Esophagus muscularis mucosa (tissue), 4 donors: ENCODE measurements around the gene DBN1. TPM values are rescaled to one million over a fixed set of nuclear protein-coding genes. Genes with fewer than 3 reads are reported as not detected.
"Not testable (repeated sequence)": the region's sequence is repeated elsewhere in the genome, so short reads cannot be mapped to it uniquely, and the experiment has no call there.

Experiments
- DNase-seq: peaks from one replicate; pipeline ENCODE4 v3.0.0-alpha.2; 2017; ENCODE audit errors: extremely low spot score
- H3K27ac ChIP-seq, 4 donors: fragments of 200-600 bp; sonication (generic); replicated peaks in 1 of 4; 1 replicate in 3 of 4; 2 replicates in 1 of 4; pipeline ENCODE4 v1.5.1; 2016 to 2019; ENCODE audit warnings: mild to moderate bottlenecking in 1 of 4
- H3K27me3 ChIP-seq, 4 donors: fragments of 200-600 bp; sonication (generic); one replicate each; pipeline versions ENCODE4 v1.5.1 to v1.6.0; 2016 to 2019
- H3K36me3 ChIP-seq, 4 donors: fragments of 200-600 bp; sonication (generic); one replicate each; pipeline ENCODE4 v1.5.1; 2016 to 2019
- H3K4me1 ChIP-seq, 4 donors: fragments of 200-600 bp; sonication (generic); one replicate each; pipeline ENCODE4 v1.5.1; 2016 to 2019
- H3K4me3 ChIP-seq, 4 donors: fragments of 200-600 bp; sonication (generic); 1 replicate in 2 of 4; 2 replicates in 2 of 4; pipeline ENCODE4 v1.5.1; 2016 to 2019; ENCODE audit warnings: mild to moderate bottlenecking in 4 of 4, moderate library complexity in 1 of 4
- H3K9me3 ChIP-seq, 4 donors: fragments of 200-600 bp; sonication (generic); 1 replicate in 3 of 4; 2 replicates in 1 of 4; pipeline ENCODE4 v1.5.1; 2016 to 2019
- EP300 ChIP-seq: sonication (generic); formaldehyde crosslinking; IDR thresholded peaks from one replicate; pipeline ENCODE4 v1.6.1; 2017; ENCODE audit warnings: antibody characterized with exemption
- POLR2A ChIP-seq: fragments of 450-650 bp; IDR thresholded peaks from one replicate; pipeline ENCODE4 v1.6.1; 2017; ENCODE audit warnings: antibody characterized with exemption, moderate library complexity, mild to moderate bottlenecking, low read depth
- POLR2AphosphoS5 ChIP-seq, 2 donors: sonication (generic); formaldehyde crosslinking; IDR thresholded peaks; one replicate each; pipeline ENCODE4 v1.6.1; 2017; ENCODE audit warnings: antibody characterized with exemption in 2 of 2
- WGBS: methylation state at CpG from one replicate; pipeline ENCODE4 v1.1.5; 2018; 5-methylcytosine and 5-hydroxymethylcytosine counted together
- intact Hi-C: fragments of 100-400 bp; cut with DNase I; formaldehyde crosslinking; loops from one replicate; pipeline ENCODE4 v1.15.1; 2023
- total RNA-seq, 4 donors: library from RNA; depleted of rRNA; stranded (reverse); fragments of >200 nt; gene quantifications; one replicate each; pipeline versions ENCODE4 v1.1.0 to v1.2.1, GENCODE V29; 2016
- TF ChIP-seq, protein P1 (sequence below), 3 experiments: fragments of 200-600 bp in 2 of 3; fragments of 450-650 bp in 1 of 3; sonication (generic) in 2 of 3; IDR thresholded peaks; one replicate each; pipeline ENCODE4 v1.5.1; 2017 to 2019; ENCODE audit warnings: antibody characterized with exemption in 3 of 3, mild to moderate bottlenecking in 2 of 3, moderate library complexity in 1 of 3

The DBN1 gene
- total RNA-seq, 4 donors from 2014 or later: 92.2 to 160 (median 130) TPM

DNA sequence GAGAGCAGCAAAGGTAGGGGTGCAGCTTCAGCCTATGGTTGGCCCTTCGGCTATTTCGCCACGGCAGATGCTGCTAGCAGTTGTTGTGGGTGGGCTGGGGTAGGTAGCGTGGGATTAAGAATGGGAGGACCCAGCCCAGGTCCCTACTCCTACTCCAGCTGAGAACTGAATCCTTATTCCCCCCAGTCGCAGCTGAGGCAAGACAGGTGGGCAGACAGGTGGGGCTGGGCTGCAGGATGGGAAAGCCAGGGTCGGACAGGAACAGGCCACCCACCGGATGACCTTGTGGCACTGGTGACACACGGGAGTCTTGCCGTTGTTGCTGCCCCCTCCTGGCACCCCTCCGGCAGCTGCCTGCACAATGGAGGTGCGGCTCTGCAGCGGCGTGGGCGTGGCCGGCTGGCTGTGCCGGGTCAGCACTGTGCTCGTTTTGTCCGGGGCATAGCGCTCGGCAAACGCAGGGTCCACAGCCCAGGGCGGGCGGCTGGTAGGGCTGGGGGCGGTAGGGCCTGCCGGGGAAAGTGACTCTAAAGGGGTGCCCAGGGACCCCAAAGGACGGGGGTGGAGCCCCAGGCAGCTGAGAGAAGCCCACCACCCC lies 15.8 kb upstream of the DBN1 start:
- peak in 1 of 2 donors; percentile 20 for TF ChIP-seq POLR2AphosphoS5 (IDR thresholded peaks at IDR 0.05)
- no peak for TF ChIP-seq EP300
- no peak for TF ChIP-seq POLR2A
- TF ChIP-seq, protein P1, sequence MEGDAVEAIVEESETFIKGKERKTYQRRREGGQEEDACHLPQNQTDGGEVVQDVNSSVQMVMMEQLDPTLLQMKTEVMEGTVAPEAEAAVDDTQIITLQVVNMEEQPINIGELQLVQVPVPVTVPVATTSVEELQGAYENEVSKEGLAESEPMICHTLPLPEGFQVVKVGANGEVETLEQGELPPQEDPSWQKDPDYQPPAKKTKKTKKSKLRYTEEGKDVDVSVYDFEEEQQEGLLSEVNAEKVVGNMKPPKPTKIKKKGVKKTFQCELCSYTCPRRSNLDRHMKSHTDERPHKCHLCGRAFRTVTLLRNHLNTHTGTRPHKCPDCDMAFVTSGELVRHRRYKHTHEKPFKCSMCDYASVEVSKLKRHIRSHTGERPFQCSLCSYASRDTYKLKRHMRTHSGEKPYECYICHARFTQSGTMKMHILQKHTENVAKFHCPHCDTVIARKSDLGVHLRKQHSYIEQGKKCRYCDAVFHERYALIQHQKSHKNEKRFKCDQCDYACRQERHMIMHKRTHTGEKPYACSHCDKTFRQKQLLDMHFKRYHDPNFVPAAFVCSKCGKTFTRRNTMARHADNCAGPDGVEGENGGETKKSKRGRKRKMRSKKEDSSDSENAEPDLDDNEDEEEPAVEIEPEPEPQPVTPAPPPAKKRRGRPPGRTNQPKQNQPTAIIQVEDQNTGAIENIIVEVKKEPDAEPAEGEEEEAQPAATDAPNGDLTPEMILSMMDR (IDR thresholded peaks at IDR 0.05): peak in 1 of 3 experiments; percentile 9
- H3K27ac ChIP-seq: peak overlapping the region; percentile 96 to 99 (median 98)
- peaks cover 47 to 93% (median 88%) of the 10 kb centered on the region in 4 donors for H3K36me3 ChIP-seq
- H3K4me3 ChIP-seq: no peak overlapping the region
- 58% methylated on average over 13 of the region's 26 CpGs for WGBS
- H3K27me3 ChIP-seq: no peaks in the 10 kb centered on the region
- DNase-seq: no peak
- no peaks in the 10 kb centered on the region for H3K9me3 ChIP-seq
- intact Hi-C loops: no loop called here
- H3K4me1 ChIP-seq: peaks cover 32 to 99% (median 93%) of the 10 kb centered on the region in 4 donors

DNA sequence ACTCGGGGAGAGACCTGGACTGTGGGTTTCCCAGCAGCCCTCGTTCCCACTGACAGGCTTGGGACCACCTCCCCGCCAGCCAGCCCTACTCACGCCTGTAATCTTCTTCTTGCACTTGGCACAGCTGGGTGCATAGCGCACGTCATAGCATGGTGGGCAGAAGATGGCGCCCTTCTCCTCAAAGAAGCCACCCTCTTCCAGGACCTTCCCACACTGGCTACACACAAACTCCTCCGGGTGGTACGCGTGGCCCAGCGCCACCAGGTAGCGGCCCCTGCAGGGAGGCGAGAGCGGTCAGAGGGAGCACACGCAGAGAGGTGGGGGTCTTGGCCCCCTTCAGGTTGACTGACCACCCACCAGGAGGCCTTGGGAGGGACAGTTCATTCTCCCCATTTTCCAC lies 14.5 kb upstream of the DBN1 start:
- DNase-seq: no peak
- H3K27me3 ChIP-seq: no peaks in the 10 kb centered on the region
- peaks cover 19 to 99% (median 93%) of the 10 kb centered on the region in 4 donors for H3K4me1 ChIP-seq
- H3K9me3 ChIP-seq: no peaks in the 10 kb centered on the region
- WGBS: 69% methylated on average over 9 of the region's 15 CpGs
- H3K4me3 ChIP-seq: no peak overlapping the region
- peak in 1 of 2 donors; percentile 55 for TF ChIP-seq POLR2AphosphoS5 (IDR thresholded peaks at IDR 0.05)
- TF ChIP-seq, protein P1 (IDR thresholded peaks at IDR 0.05): no peak
- H3K36me3 ChIP-seq: peaks cover 59 to 96% (median 93%) of the 10 kb centered on the region in 4 donors
- intact Hi-C loops: no loop called here
- H3K27ac ChIP-seq: peak overlapping the region; percentile 96 to 99 (median 98)

DNA sequence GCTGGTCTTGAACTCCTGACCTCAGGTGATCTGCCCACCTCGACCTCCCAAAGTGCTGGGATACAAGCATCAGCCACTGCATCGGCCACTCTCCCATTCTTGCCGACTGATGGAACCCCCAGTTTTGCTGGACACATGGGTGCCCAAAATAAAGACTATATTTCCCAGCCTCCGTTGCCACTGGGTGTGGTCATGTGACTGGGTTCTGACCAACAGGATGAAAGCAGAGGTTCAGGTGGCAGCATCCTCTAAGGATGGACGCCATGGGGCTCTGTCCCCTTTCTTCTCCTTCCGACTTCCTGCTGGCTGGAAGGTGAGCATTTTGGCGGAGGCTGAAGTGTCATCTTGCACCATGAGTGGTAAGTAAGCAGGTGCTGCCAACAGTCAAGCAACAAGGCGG lies 13.7 kb upstream of the DBN1 start:
- DNase-seq: no peak
- Histone ChIP-seq H3K9me3 (no peaks in the 10 kb centered on the region), H3K27me3 (no peaks in the 10 kb centered on the region), H3K4me3 (no peak overlapping the region), H3K27ac (peak overlapping the region; percentile 96 to 99 (median 98)), H3K4me1 (peaks cover 11 to 99% (median 92%) of the 10 kb centered on the region in 4 donors), H3K36me3 (peaks cover 59 to 91% (median 89%) of the 10 kb centered on the region in 4 donors)
- WGBS: 74% methylated on average over 8 of the region's 8 CpGs
- intact Hi-C loops: no loop called here
- TF ChIP-seq POLR2A: no peak
- peak in 1 of 2 donors; percentile 38 for TF ChIP-seq POLR2AphosphoS5 (IDR thresholded peaks at IDR 0.05)

DNA sequence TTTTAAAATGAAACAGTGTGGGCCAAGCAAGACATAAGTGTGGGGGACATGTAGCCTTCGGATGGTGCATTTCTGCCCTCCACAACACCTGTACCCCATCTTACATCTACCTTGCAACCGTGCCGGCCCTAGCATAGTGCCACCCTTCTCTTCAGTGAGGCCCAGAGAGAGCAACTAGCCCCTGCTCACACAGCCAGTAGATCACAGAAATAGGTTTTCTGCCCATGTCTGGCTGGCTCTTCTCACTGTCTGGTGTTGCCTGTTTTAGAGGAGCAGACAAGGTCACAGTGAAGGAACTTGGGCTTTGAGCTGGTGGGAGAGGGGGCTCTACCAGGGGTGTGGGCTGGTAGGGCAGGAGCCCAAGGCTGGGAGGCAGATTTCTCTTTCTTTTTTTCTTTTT lies 12.8 kb upstream of the DBN1 start:
- no peak for TF ChIP-seq POLR2A
- TF ChIP-seq POLR2AphosphoS5 (IDR thresholded peaks at IDR 0.05): peak in 1 of 2 donors; percentile 65
- intact Hi-C loops: no loop called here
- H3K27me3 ChIP-seq: no peaks in the 10 kb centered on the region
- WGBS: 91% methylated on average over 3 of the region's 3 CpGs
- DNase-seq: no peak
- H3K27ac ChIP-seq: peak overlapping the region in 3 of 4 donors; percentile 54 to 96 (median 93)
- H3K4me1 ChIP-seq: peaks cover 2 to 99% (median 92%) of the 10 kb centered on the region in 4 donors
- H3K4me3 ChIP-seq: no peak overlapping the region
- H3K9me3 ChIP-seq: no peaks in the 10 kb centered on the region
- peaks cover 62 to 91% (median 88%) of the 10 kb centered on the region in 4 donors for H3K36me3 ChIP-seq

DNA sequence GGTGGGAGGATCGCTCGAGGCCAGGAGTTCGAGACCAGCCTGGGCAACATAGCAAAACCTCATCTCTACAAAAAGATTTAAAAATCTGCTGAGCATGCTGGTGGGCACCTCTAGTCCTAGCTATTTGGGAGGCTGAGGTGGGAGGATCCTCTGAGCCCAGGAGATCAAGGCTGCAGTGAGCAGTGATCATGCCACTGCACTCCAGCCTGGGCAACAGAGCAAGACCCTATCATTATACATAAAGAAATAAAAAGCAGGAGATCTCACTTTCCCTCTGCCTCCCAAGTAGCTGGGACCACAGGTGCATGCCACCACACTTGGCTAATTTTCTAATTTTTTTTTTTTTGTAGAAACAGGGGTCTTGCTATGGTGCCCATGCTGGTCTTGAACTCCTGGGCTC lies 12.3 kb upstream of the DBN1 start:
- DNase-seq, H3K4me3 ChIP-seq, H3K9me3 ChIP-seq, intact Hi-C loops, H3K27me3 ChIP-seq: not testable (repeated sequence)
- Histone ChIP-seq H3K36me3 (peaks cover 57 to 91% (median 84%) of the 10 kb centered on the region in 4 donors), H3K27ac (peak overlapping the region; percentile 93 to 96 (median 95)), H3K4me1 (peaks cover 0 to 99% (median 92%) of the 10 kb centered on the region in 4 donors)
- whole genome bisulfite sequencing: 93% methylated on average over 3 of the region's 3 CpGs

DNA sequence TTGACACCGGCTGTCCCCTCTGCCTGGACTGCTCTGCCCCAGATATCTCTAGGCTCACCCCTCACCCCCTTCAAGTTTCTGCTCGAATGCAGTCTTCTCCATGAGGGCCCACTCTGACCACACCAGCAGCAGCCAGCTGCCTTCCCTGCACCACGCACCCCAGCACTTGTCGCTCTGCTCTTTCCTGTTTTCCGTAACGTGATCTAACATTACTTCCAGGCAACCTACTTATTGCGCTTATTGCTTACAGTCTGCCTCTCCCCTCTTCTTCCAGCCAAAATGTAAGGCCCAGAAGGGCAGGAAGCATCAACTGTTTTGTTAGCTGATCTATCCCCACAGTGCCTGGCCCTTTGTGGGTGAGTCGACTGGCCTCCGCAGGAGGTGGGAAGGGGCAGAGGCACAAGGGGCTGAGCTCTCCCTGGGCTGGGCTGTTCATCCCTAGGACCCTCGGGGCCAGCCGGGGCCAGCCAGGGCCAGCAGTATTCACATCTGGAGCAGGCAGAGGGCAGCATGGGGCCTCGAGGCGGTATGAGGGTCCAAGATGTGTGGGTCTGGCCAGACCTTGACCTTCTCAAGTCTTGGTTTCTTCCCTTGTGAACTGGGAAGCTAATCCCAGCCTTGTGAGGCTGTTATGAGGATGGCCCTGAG lies 11.6 kb upstream of the DBN1 start:
- 68% methylated on average over 13 of the region's 13 CpGs for WGBS
- H3K9me3 ChIP-seq: no peaks in the 10 kb centered on the region
- peak overlapping the region; percentile 89 to 96 (median 94) for H3K27ac ChIP-seq
- no peaks in the 10 kb centered on the region for H3K27me3 ChIP-seq
- peaks cover 53 to 84% (median 77%) of the 10 kb centered on the region in 4 donors for H3K36me3 ChIP-seq
- intact Hi-C loops: no loop called here
- no peak for TF ChIP-seq POLR2A
- TF ChIP-seq POLR2AphosphoS5 (IDR thresholded peaks at IDR 0.05): peak in 1 of 2 donors; percentile 24
- H3K4me3 ChIP-seq: no peak overlapping the region
- DNase-seq: no peak
- H3K4me1 ChIP-seq: peaks cover 3 to 99% (median 92%) of the 10 kb centered on the region in 4 donors
